ENCODE data around the gene ITPA. TPM values are rescaled to one million over a fixed set of nuclear protein-coding genes. Genes with fewer than 3 reads are reported as not detected.

The ITPA gene
- total and polyA plus RNA-seq, 10 of the 15 experiments (the other 5 are each of a cell fraction or from before 2014, with no cell fraction given), result 5.5 to 124 (median 66.3) TPM

GRCh38 chr20:3273371-3273770 is 64.1 kb downstream of the ITPA start:
- intact Hi-C loops (cut with micrococcal nuclease; ENCODE audit: unreplicated experiment), result no loop called here
- FAIRE-seq (no peak), ATAC-seq (no peak), DNase-seq (ENCODE audit: low read depth, low spot score) (no peak)
- Histone ChIP-seq H3K27ac (ENCODE audit: control insufficient read depth, insufficient read depth) (no peak overlapping the region), H3K9ac (ENCODE audit: control insufficient read depth, insufficient read depth, low read length) (no peak overlapping the region), H3K4me1 (ENCODE audit: control insufficient read depth, insufficient read depth, low read length) (no peaks in the 10 kb centered on the region), H3K4me2 (ENCODE audit: control insufficient read depth, insufficient read depth) (no peak overlapping the region), H3K4me3 (no peak overlapping the region), H3K36me3 (ENCODE audit: control insufficient read depth in 2 of 2, insufficient read depth in 2 of 2, low read length in 1 of 2) (no peaks in the 10 kb centered on the region), H2AFZ (ENCODE audit: control insufficient read depth, low read depth, low read length) (no peak overlapping the region), H3K9me3 (replicated peaks; ENCODE audit: control insufficient read depth, insufficient read depth, low read length) (no peaks in the 10 kb centered on the region), H4K20me1 (ENCODE audit: control insufficient read depth, insufficient read depth) (no peaks in the 10 kb centered on the region), H3K27me3 (replicated peaks in 1 of 2; ENCODE audit: control insufficient read depth in 2 of 2, insufficient read depth in 2 of 2, low read length in 1 of 2) (no peaks in the 10 kb centered on the region), H3K79me2 (ENCODE audit: control insufficient read depth, insufficient read depth, low read length) (no peaks in the 10 kb centered on the region)
- 69% methylated on average over 4 of the region's 4 CpGs for WGBS (ENCODE audit: insufficient coverage, insufficient replicate concordance, low lambda C conversion rate, missing lambda C conversion rate)
- ChIA-PET POLR2A (no interaction called here), SMC1A (ENCODE audit: uncharacterized antibody, unreplicated experiment) (no interaction called here), RAD21 (ENCODE audit: unreplicated experiment) (no interaction called here), CTCF (interaction anchor here (0.8 to 0.9 kb wide), 2 partner anchors 54 to 220 kb away, joined by 3 to 4 read pairs; no protein-coding TSS in a partner anchor)
- in situ Hi-C loops (cut with MboI), result no loop called here
- BruUV-seq (replicated peaks), result no TSS peak
- TF ChIP-seq BCL11A (IDR thresholded peaks at IDR 0.05; ENCODE audit: low read depth, low read length) (no peak), REST (IDR thresholded peaks at IDR 0.05; ENCODE audit: low read depth, low read length) (no peak), ELK1 (IDR thresholded peaks at IDR 0.05; ENCODE audit: low read depth, low read length) (no peak), WRNIP1 (IDR thresholded peaks at IDR 0.05; ENCODE audit: borderline replicate concordance, low read depth, low read length) (no peak), RB1 (IDR thresholded peaks at IDR 0.05; ENCODE audit: borderline replicate concordance) (no peak), TBL1XR1 (IDR thresholded peaks at IDR 0.05; ENCODE audit: low read depth, low read length) (no peak), IRF5 (IDR thresholded peaks at IDR 0.05; ENCODE audit: borderline replicate concordance) (no peak), RELA (IDR thresholded peaks at IDR 0.05; ENCODE audit: borderline replicate concordance, partially characterized antibody) (no peak), PML (IDR thresholded peaks at IDR 0.05; ENCODE audit: low read length) (no peak), POLR2A (IDR thresholded peaks at IDR 0.05; ENCODE audit: low read depth, low read length) (no peak), SMAD5 (IDR thresholded peaks at IDR 0.05; ENCODE audit: low read depth) (no peak), CHD4 (IDR thresholded peaks at IDR 0.05) (no peak), JUND (IDR thresholded peaks at IDR 0.05; ENCODE audit: low read depth, low read length) (no peak), RUNX3 (IDR thresholded peaks at IDR 0.05; ENCODE audit: low read length) (no peak), SREBF1 (IDR thresholded peaks at IDR 0.05; ENCODE audit: low read length) (no peak)
